HG03175 (cell line): ENCODE results near the gene ZNF892.
"Not testable (repeated sequence)": the region's sequence is repeated elsewhere in the genome, so short reads cannot be mapped to it uniquely, and the experiment has no call there.

Source experiments
- ATAC-seq: cut with Tn5 transposase; IDR thresholded peaks from one replicate; pipeline ENCODE4 v1.9.1; 2021; ENCODE audit warnings: mild to moderate bottlenecking, moderate library complexity; ENCODE audit not compliant: unreplicated experiment

ZNF892 gene

GRCh38 chr2:95220449-95220848 is 13.1 kb downstream of the ZNF892 start:
- no peak for ATAC-seq

- no peak for ATAC-seq
Measured at GRCh38 chr2:95225658-95226057, 18.3 kb downstream of the ZNF892 start.

- no peak for ATAC-seq
Measured at GRCh38 chr2:95231723-95232122, 24.4 kb downstream of the ZNF892 start.

- no peak for ATAC-seq
Measured at GRCh38 chr2:95232232-95232631, 24.9 kb downstream of the ZNF892 start.

- ATAC-seq: no peak
Measured at GRCh38 chr2:95234286-95234785, 27.0 kb downstream of the ZNF892 start.

- ATAC-seq: no peak
Measured at GRCh38 chr2:95234816-95235215, 27.5 kb downstream of the ZNF892 start.

- no peak for ATAC-seq
Measured at GRCh38 chr2:95238131-95238530, 30.8 kb downstream of the ZNF892 start.

GRCh38 chr2:95240091-95240490 is 32.8 kb downstream of the ZNF892 start:
- ATAC-seq: no peak

GRCh38 chr2:95240556-95240955 is 33.2 kb downstream of the ZNF892 start:
- ATAC-seq: no peak

- not testable (repeated sequence) for ATAC-seq
Measured at GRCh38 chr2:95242084-95242483, 34.8 kb downstream of the ZNF892 start.
